GM21367 (cell line): ENCODE measurements around the gene SACS.
"Not testable (repeated sequence)": the region's sequence is repeated elsewhere in the genome, so short reads cannot be mapped to it uniquely, and the experiment has no call there.

Experiments
- ATAC-seq: cut with Tn5 transposase; IDR thresholded peaks from one replicate; pipeline ENCODE4 v1.9.1; 2021; ENCODE audit not compliant: unreplicated experiment

SACS gene

DNA sequence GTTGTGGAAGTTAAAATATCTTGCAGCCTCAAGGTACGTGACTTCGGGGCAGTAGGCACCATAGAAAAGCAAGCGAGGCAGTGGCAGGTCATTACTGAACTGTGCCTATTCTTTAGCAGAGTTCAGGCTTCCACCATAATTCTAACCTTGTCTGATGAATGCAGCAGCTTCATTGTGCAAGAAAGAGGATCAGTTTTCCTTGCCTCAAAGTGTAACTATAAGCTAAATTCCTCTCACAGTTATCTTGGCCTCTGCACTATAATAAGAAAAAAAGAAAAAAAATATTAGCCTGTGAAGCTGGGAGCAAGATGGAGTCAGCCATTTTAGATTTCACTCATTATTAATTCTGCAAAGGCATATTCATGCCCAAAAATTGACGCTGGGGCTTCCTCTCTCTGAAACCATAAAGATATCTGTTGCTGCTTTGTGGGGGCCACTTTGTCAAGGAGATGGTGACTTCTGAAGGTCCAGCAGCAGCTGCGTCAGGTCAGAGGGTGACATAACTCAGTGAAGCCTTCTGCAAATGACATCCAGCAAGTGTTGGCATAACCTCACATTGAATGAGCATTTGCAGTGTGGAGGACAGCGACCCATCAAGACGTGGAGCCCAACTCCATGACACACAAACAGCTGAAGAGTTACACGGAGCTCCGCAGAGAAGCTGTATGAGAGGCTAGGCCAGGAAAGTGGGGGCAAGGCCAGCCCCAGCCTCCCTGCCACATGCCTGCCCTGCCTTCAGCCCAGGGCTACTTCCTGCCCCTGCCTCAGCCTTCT, 23.1 kb upstream of the SACS start:
- ATAC-seq: no peak

DNA sequence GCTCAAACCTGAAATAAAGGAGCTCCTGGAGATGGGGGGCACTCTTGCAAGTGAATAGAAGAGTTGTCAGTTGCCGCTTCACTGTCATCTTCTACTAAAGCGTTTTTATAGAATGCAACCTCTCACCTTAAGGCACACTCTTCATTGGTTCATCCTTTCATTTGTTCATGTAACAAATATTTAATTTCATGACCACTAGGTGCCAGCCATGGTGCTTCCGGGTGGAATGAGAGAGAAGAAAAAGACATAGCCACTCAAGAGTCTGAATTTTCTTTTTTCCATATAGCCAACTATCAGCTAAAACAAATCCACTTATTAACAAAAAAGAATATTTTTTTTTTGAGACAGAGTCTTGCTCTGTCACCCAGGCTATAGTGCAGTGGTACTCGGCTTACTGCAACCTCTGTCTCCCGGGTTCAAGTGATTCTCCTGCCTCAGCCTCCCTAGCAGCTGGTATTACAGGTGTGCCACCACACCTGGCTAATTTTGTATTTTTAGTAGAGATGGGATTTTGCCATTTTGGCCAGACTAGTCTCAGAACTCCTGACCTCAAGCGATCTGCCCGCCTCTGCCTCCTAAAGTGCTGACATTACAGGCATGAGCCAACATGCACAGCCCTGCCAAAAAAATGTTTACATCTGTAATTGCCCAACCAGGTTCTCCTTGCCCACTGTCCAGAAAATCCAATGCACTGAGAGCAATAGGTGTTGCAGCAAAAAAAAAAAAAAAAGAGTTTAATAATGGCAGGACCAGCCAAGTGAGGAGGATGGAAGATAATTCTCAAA, 22.1 kb upstream of the SACS start:
- no peak for ATAC-seq

- ATAC-seq: no peak
These were observed 19.6 kb upstream of the SACS start for GRCh38 chr13:23453132-23453531.

GRCh38 chr13:23450340-23451046, 17.0 kb upstream of the SACS start:
- ATAC-seq: no peak

DNA sequence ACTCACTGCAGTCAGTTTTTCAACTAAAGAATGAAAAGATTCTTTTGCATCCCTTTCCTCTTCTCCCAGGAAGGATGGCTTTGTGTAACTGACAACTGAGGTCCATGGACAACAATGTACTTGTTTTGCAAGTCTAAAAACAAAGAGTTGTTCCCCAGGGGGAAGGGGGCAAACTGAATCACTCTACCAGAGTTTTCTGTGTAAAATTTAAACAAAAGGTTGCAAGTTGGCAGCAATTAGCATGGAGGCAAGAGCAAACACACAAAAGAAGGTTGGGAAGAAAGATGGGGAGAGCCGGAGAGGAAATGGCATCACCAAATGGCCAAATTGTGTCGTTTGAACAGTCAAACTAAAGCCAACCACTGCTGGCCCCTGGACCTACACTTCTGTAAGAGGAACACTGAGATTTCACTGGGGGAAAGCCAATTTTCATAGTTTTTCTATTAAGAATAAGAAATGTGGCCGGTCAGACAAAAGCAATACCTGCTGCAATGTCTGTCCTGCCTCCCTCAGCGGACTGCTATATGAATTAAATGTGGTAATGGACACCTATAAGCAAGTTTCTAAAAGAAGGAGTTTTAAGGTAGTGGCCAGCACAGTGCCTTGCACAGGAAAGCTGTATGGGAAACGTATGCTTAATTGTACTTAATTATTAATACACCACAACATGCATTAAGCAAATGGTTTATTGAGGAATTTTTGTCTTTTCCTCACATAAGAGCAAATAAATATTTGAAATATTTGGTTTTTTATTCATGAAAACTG, 16.1 kb upstream of the SACS start:
- ATAC-seq: no peak

GRCh38 chr13:23447927-23448326, 14.4 kb upstream of the SACS start:
- ATAC-seq: no peak

DNA sequence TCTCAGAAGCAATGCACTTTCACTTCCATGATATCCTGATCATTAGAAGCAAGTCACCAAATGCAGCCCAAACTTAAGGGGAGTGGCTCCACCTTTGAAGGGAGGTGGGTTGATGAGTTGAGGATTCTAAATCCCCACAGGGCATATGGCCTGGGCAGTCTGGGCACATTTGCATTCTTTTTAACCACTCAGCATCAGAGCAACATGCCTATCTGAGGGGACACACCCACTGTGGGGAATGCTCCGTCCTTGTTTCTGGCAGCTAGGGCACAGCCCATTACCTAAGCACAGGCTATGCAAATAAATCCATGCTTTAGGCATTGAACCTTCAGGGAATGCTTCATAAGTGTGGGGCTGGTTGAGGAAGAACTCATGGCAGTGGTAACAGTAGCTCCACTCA, 12.3 kb upstream of the SACS start:
- no peak for ATAC-seq

DNA sequence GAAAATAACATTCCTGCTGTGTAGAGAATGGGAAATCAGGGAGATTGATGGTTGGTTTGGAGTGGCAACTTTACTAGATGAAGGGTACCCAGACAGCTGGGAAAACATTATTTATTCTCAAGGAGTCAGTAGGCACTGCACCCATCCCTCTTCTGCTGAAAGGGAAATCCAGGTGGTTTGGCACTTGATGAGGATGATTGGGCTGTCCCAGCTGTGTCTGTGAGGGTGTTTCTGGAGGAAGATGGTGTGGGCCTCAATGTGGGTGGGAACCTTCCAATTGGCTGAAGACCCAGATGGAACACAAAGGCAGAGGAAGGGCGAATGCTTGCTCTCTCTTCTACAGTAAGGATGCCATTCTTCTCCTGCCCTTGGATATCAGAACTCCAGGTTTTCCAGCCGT, 10.4 kb upstream of the SACS start:
- ATAC-seq: no peak

GRCh38 chr13:23443110-23443509, 9.6 kb upstream of the SACS start:
- no peak for ATAC-seq

DNA sequence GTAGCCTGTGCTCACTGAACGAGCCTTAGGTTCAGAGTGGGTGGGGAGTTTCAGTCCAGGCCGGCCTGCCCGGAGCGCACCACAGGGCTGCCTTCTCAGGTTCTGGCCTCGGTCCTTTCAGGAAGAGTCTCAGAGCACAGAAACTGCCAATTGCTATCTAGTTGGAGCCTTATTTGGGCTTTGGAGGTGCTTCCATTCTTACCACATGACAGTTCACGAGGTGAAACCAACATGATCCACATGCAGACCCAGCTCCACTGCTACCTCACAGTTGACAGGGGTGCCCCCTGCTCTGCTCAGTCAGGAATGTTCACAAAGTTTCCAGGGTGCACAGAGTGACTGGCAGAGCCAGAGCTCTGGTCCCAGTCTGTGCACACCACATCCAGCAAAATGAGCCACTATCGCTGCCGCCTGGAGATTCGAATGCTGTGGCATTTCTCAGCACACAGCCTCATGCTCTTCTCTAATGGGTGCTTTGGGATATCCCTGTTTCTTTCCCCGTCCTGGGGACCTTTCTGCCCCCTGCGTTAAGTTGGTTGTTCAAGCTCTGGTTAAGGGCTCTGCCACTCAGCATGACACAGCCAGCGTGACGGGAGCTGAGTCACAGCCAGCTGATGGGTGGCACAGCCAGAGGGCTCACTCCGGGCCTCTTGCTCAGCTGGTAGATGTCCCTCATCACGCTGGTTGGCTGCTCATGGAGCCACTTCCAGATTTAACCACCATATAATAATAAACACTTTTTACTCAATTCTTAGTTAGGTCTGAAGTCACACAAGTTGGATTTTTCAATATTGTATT, 7.5 kb upstream of the SACS start:
- ATAC-seq: no peak

DNA sequence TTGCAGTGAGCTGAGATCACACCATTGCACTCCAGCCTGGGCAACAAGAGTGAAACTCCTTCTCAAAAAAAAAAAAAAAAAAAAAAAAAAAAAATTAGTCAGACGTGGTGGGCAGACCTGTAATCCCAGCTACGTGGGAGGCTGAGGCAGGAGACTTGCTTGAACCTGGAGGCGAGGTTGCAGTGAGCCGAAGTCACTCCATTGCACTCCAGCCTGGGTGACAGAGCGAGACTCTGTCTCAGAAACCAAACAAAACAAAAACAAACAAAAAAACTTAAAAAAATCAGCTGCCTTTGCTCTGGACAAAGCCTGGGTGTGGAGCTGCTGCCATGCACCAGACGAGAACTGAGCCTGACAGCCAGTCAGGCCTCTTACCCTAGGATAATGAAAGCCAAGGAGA, 6.8 kb upstream of the SACS start:
- not testable (repeated sequence) for ATAC-seq

DNA sequence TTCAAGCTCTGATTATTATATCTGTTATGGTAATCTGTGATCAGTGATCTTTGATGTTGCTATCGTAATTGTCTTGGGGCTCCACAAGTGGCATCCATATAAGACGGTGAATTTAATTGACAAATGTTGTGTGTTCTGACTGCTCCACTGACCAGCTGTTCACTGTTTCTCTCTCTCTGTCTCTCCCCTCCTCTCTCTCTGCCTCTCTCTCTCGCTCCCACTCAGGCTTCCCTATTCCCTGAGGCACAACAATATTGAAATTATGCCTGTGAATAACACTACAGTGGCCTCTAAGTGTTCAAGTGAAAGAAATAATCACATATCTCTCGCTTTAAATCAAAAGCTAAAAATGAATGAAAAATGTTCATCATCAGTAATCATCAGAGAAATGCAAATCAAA, 4.4 kb upstream of the SACS start:
- no peak for ATAC-seq

DNA sequence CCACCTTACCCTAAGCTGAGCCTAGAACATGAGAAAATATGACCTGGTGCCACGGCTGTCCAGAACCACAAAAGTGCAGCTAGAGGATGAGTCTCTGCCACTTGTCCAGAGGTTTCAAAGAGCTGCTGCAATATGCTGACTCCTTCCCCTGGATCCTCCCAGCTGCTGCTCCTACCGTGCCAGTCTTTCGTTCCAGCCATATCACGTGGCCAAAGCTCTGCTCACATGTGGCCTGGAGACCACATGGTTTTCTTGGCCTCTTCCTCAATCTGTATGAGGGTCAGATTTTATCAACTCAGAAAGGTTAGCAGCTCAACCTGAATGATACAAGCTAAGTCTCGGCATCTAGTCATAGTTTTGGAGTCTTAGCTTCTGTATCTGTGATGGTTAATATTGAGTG, 3.2 kb upstream of the SACS start:
- ATAC-seq: no peak

- ATAC-seq: no peak
These were observed 989 bp upstream of the SACS start for GRCh38 chr13:23434491-23434890.

DNA sequence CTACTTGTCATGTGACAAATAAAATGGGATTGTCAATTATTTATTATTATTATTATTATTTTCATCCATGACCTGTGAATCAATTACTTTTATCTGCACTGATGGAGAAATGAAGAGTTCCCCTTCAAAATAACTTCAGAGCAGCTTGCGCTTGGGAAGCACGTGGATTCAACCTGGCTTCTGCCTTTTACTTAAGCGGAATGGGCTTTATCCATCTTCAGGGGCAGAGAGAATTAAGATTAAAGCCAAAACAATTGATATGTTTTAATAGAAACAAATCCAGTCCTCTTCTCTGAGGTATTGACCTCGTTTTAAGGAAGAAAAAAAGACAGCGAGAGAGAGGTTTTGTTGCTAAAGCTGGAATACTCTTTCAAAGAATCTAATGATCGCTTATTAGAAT, 876 bp downstream of the SACS start:
- no peak for ATAC-seq

DNA sequence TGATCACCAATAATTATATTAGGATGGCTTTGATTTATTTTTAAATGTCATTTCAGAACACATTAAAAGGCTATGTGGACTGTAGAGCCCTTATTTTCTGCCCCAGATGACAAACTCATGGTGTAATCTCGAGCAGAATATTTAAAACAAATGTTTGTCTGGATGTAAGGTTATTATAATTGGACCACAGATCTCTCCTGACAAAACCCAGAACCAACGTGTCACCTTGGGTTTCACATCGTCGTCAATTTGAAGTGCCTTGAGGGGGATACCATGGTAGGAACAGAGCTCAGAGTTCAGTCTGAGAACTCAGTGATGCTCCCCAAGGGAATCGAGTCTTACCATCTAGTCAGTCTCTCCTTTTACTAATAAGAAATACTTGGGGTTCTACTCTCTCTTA, 2.8 kb downstream of the SACS start:
- ATAC-seq: no peak

DNA sequence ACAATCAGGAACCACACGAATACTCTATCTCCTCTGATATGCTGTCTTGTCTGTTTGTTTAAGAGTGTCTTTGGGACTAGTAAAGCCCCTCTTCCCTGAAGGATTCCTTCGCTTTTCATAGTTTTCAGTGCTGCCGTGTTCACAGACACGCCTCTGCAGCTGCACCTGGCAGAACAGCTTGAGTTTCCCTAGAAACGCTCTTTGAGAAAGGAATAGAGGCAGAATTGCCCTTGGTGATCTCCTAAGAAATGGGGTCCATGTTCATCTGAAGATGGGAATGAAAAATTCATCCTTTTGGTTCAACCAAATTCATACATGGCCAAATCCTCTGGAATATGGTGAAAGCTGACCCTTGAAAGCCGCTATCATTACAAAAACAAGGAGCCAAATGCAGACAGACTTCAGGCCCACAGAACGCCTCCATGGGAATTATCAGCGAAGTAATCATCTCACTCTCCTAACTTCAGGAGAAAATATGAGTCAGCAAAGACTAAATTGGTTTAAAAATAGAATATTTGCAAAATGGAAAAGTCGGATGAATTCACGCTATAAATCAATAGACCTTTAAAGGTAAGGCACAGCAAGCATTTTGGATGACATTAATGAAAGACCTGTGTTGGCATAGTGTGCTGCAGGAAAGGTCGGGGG, 5.5 kb downstream of the SACS start:
- no peak for ATAC-seq

- no peak for ATAC-seq
These were observed 6.1 kb downstream of the SACS start for GRCh38 chr13:23427342-23427843.

DNA sequence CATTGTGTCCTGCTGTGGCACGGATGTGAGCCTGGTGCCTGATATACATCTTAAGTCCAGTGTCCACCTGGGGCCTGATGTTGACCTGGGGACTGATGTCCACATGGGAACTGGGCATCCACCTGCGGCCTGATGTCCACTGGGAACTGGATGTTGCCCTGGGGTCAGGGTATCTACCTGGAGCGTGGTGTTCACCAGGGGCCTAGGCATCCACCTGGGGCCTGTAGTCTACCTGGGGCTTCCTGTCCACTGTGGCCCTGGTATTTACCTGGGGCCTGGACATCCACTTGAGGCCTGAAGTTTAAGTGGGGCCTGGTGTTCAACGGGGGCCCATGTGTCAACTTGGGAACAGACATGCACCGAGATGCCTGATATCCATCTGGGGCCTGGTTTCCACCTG, 11.9 kb downstream of the SACS start:
- no peak for ATAC-seq
